Measurements from ENCODE around the gene NUDT16L1.

Gene NUDT16L1

DNA sequence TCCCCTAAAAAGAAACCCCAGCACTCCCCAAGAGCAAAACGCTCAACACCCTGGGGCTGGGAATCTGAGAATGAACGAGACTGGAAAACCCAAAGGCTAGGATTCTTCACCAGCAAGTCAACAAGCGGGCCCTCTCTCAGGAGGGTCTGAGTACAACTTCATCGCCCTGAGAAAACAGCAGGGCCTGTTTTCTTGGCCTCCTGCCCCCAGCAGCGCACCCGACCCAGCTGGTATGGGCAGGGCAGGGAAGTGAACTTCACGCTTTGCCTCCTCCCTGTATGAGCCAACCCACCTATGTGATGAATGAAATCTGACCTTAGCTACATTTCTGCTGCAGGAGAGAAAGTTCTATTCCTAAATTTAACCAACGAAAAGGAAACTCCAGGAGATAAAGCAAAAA lies 11.1 kb downstream of the NUDT16L1 start:
- no peak overlapping the region for H3K27ac ChIP-seq (ENCODE audit: low read depth, low read length)
- no peaks in the 10 kb centered on the region for H3K27me3 ChIP-seq (ENCODE audit: insufficient read depth, low read length)
- no peaks in the 10 kb centered on the region for H3K79me2 ChIP-seq (ENCODE audit: control insufficient read depth, insufficient read depth, low read length, unreplicated experiment)
- H3K36me3 ChIP-seq (ENCODE audit: insufficient read depth, low read length), result 0 out of 2 replicates have a peak, but pooled peaks cover 4% of the 10 kb centered on the region
- no peaks in the 10 kb centered on the region for H3K4me1 ChIP-seq (ENCODE audit: control insufficient read depth, insufficient read depth, low read length, unreplicated experiment)
- no peak overlapping the region for H3K4me3 ChIP-seq (ENCODE audit: low read depth, low read length)
- no peak overlapping the region for H2AFZ ChIP-seq (ENCODE audit: low read length, unreplicated experiment)

DNA sequence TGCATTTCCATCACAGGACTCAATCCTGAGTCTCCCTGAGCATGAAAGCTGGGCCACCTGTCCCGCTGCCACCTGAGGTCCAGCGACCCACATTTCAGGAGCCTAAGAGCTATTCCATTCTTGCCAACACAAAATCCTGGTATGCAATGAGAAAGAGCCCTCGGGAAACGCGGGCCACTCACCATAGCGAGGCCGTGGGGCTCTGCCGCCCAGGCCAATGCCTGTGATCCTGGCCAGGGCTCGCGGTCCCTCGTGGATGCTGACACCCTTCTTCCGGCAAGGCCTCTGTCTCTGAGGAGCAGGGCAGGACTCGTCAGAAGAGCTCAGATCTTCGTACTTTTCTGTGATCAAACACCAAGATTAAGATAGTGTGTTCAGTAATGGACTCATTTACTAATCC lies 11.6 kb downstream of the NUDT16L1 start:
- Histone ChIP-seq H3K79me2 (ENCODE audit: control insufficient read depth, insufficient read depth, low read length, unreplicated experiment) (no peaks in the 10 kb centered on the region), H3K4me1 (ENCODE audit: control insufficient read depth, insufficient read depth, low read length, unreplicated experiment) (no peaks in the 10 kb centered on the region), H3K36me3 (ENCODE audit: insufficient read depth, low read length) (0 out of 2 replicates have a peak, but pooled peaks cover 4% of the 10 kb centered on the region), H3K27me3 (ENCODE audit: insufficient read depth, low read length) (no peaks in the 10 kb centered on the region), H3K27ac (ENCODE audit: low read depth, low read length) (no peak overlapping the region), H2AFZ (ENCODE audit: low read length, unreplicated experiment) (no peak overlapping the region), H3K4me3 (ENCODE audit: low read depth, low read length) (no peak overlapping the region)

DNA sequence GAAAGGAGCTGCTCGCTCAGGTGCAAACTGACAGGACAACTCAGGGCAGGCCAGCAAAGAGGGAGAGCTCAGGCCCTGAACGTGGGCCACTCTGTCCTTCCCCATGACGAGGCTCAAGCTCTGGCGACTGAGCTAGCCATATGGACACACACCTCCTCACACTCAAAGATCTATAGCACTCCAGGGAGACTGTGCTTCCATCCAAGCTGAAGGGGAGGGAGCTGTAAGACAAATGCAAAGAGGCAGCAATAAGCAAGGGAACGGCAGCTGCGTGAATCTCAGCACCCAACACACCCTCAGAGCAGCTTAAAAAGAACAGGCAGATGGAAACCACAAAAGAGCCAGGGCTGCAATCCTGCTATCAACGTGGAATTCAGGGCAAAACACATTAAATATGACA lies 13.5 kb downstream of the NUDT16L1 start:
- Histone ChIP-seq H3K27me3 (ENCODE audit: insufficient read depth, low read length) (no peaks in the 10 kb centered on the region), H3K27ac (ENCODE audit: low read depth, low read length) (no peak overlapping the region), H2AFZ (ENCODE audit: low read length, unreplicated experiment) (no peak overlapping the region), H3K4me1 (ENCODE audit: control insufficient read depth, insufficient read depth, low read length, unreplicated experiment) (no peaks in the 10 kb centered on the region), H3K4me3 (ENCODE audit: low read depth, low read length) (no peak overlapping the region), H3K79me2 (ENCODE audit: control insufficient read depth, insufficient read depth, low read length, unreplicated experiment) (no peaks in the 10 kb centered on the region), H3K36me3 (ENCODE audit: insufficient read depth, low read length) (no peaks in the 10 kb centered on the region)

DNA sequence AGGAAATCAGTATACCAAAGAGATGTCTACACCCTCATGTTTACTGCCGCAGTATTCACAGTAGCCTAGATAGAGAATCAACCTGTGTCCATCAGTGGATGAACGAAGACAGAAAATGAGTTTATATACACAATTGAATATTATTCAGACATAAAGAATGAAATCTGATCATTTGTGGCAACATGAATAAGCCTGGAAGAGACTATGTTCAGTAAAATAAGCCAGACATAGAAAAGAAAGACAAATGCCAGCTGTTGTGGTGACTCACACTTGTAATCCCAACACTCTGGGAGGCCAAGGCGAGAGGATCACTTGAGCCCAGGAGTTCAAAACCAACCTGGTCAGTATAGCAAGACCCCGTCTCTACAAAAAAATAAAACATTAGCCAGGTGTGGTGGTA lies 16.1 kb downstream of the NUDT16L1 start:
- H3K4me1 ChIP-seq (ENCODE audit: control insufficient read depth, insufficient read depth, low read length, unreplicated experiment), result no peaks in the 10 kb centered on the region
- H3K36me3 ChIP-seq (ENCODE audit: insufficient read depth, low read length), result no peaks in the 10 kb centered on the region
- H3K27me3 ChIP-seq (ENCODE audit: insufficient read depth, low read length), result no peaks in the 10 kb centered on the region

DNA sequence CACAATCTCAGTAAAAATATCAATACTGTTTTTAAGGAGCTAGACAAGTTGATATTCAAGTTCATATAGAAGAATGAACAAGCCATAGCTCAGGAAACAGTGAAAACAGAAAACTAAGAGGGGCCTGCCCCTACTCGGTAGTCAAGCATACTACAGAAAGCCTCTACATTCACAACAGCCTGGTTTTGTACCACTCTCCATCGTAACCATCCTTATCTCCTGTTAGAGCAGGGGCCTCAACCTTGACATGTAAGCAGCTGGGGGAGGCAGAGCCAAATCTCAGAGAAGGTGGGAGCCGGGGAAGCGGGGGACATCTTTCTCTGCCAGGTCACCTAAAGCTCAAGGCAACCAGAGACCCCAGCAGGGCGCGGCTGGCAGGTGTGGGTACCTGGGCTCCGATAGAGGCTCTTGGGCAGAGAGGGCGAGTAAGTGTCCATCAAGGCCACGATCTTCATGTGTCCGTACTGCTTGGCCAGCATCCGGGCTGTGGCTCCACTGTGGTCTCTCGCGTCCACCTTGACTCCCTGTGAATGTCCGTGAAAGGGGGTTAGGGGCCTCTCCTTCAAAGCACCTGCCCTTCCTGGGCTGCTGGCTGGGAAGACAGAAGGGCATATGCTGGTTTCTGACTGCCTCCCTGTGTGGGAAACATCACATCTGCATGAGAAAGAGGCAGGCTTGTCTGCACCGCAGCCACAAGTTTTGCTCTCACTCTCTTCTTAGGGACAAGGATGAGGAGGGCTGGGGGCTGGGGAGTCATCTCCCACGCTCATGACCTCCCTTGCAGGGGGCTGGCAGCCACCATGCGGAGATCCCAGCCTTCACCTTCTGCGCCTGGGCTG lies 20.5 kb downstream of the NUDT16L1 start:
- Histone ChIP-seq H3K4me3 (ENCODE audit: low read depth, low read length) (no peak overlapping the region), H3K27me3 (ENCODE audit: insufficient read depth, low read length) (no peaks in the 10 kb centered on the region), H2AFZ (ENCODE audit: low read length, unreplicated experiment) (no peak overlapping the region), H3K4me1 (ENCODE audit: control insufficient read depth, insufficient read depth, low read length, unreplicated experiment) (no peaks in the 10 kb centered on the region), H3K79me2 (ENCODE audit: control insufficient read depth, insufficient read depth, low read length, unreplicated experiment) (no peaks in the 10 kb centered on the region), H3K36me3 (ENCODE audit: insufficient read depth, low read length) (no peaks in the 10 kb centered on the region), H3K27ac (ENCODE audit: low read depth, low read length) (no peak overlapping the region)

More for the DNA sequence above, 16.1 kb downstream of the NUDT16L1 start:
- Histone ChIP-seq H2AFZ (ENCODE audit: low read length, unreplicated experiment) (no peak overlapping the region), H3K4me3 (ENCODE audit: low read depth, low read length) (no peak overlapping the region), H3K27ac (ENCODE audit: low read depth, low read length) (no peak overlapping the region), H3K79me2 (ENCODE audit: control insufficient read depth, insufficient read depth, low read length, unreplicated experiment) (no peaks in the 10 kb centered on the region)

DNA sequence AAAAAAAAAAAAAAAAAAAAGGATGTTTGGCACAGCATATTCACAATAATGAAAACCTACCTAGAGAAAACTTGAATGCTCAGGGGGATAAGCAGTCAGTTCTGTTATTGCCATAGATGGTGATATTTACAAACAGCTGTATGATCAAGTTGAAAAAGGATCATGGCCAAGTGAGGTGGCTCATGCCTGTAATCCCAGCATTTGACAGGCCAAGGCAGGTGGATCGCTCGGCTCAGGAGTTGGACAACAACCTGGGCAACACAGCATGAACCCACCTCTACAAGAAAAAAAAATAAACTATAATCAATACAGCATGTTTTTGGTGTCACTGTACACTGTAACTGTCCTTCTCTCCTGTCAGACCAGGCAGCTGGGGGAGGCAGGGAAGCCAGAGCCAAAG lies 21.6 kb downstream of the NUDT16L1 start:
- H3K27ac ChIP-seq (ENCODE audit: low read depth, low read length), result no peak overlapping the region
- H3K27me3 ChIP-seq (ENCODE audit: insufficient read depth, low read length), result no peaks in the 10 kb centered on the region
- H3K4me3 ChIP-seq (ENCODE audit: low read depth, low read length), result no peak overlapping the region
- H3K36me3 ChIP-seq (ENCODE audit: insufficient read depth, low read length), result no peaks in the 10 kb centered on the region
- H3K4me1 ChIP-seq (ENCODE audit: control insufficient read depth, insufficient read depth, low read length, unreplicated experiment), result no peaks in the 10 kb centered on the region
- no peak overlapping the region for H2AFZ ChIP-seq (ENCODE audit: low read length, unreplicated experiment)
- no peaks in the 10 kb centered on the region for H3K79me2 ChIP-seq (ENCODE audit: control insufficient read depth, insufficient read depth, low read length, unreplicated experiment)

DNA sequence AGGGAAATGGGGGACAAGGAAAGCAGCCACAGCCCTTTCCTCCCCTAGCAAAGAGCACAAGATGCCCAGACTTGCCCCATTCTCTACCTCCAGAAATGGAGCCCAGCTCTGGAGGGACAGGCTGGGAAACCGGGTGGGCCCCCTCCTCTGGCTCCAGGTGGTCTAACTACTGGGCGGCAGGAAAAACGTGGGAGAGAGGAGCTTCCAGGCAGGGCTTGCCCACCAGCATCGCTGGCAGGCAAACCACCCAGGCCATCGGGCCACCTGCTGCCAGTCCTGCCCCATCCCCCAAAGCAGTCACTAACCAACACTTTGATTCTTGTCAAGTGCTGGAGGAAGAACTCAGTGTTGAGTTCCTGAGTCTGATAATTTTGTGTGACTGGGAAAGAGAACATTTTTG lies 25.1 kb downstream of the NUDT16L1 start:
- no peaks in the 10 kb centered on the region for H3K79me2 ChIP-seq (ENCODE audit: control insufficient read depth, insufficient read depth, low read length, unreplicated experiment)
- H3K27ac ChIP-seq (ENCODE audit: low read depth, low read length), result no peak overlapping the region

DNA sequence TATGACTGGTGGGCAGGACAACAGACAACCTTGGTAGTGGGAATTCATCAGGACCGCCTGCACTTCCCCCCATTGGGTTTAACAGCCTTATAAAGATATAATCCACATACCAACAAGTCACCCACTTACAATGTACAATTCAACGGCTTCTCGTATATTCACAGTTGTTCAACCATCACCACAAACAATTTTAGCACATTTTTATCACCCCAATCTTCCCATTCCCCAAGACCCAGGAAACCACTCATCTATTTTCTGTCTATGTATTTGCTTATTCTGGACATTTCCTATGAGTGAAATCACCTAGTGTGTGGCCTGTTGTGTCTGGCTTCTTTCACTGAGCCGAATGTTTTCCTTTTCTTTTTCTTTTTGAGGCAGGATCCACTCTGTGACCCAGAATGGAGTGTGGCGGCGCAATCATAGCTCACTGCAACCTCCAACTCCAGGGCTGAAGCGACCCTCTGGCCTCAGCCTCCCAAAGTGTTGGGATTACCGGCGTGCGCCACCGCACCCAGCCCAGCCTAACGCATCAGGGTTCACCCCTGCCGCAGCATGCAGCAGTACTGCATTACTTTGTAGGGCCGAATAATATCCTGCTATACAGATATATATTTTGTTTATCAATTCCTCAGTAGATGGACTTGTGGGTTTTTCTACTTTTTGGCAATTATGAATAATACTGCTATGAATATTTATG lies 29.9 kb downstream of the NUDT16L1 start:
- H2AFZ ChIP-seq (ENCODE audit: low read length, unreplicated experiment), result no peak overlapping the region
- no peaks in the 10 kb centered on the region for H3K79me2 ChIP-seq (ENCODE audit: control insufficient read depth, insufficient read depth, low read length, unreplicated experiment)
- H3K27me3 ChIP-seq (ENCODE audit: insufficient read depth, low read length), result no peaks in the 10 kb centered on the region
- no peak overlapping the region for H3K27ac ChIP-seq (ENCODE audit: low read depth, low read length)
- H3K4me1 ChIP-seq (ENCODE audit: control insufficient read depth, insufficient read depth, low read length, unreplicated experiment), result no peaks in the 10 kb centered on the region
- H3K36me3 ChIP-seq (ENCODE audit: insufficient read depth, low read length), result peaks cover 2% of the 10 kb centered on the region; the same call in 1 of the 2 replicates
- H3K4me3 ChIP-seq (ENCODE audit: low read depth, low read length), result no peak overlapping the region

More for the DNA sequence above, 25.1 kb downstream of the NUDT16L1 start:
- Histone ChIP-seq H3K36me3 (ENCODE audit: insufficient read depth, low read length) (no peaks in the 10 kb centered on the region), H3K27me3 (ENCODE audit: insufficient read depth, low read length) (no peaks in the 10 kb centered on the region), H3K4me3 (ENCODE audit: low read depth, low read length) (no peak overlapping the region), H2AFZ (ENCODE audit: low read length, unreplicated experiment) (no peak overlapping the region), H3K4me1 (ENCODE audit: control insufficient read depth, insufficient read depth, low read length, unreplicated experiment) (no peaks in the 10 kb centered on the region)

DNA sequence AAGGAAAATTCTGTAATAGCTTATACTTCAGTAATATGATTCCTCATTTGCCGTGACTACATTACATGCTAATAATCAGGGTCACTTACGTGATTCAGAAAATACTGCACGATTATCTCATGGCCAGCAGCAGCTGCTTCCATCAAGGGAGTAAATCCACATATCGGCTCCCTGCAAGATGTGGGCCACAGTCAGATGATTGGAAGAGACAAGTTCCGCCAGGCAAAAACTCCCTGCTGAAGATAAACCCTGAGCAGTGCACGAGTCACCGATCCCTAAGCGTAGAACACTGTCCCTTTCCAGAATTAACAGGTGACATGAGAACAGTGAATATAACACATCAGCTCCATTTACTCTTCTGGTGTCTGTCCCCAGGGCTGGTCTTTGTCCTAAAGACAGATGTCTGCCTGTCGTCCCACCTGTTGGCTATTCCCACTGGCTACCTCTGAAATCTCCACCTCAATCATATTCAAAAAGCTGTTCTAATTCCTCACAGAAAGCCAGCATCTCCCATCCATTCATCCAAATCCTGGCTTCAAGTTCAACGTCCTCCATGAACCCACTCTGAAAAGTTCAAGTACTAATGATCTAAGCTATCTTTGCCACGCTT lies 31.4 kb downstream of the NUDT16L1 start:
- no peaks in the 10 kb centered on the region for H3K4me1 ChIP-seq (ENCODE audit: control insufficient read depth, insufficient read depth, low read length, unreplicated experiment)
- no peak overlapping the region for H2AFZ ChIP-seq (ENCODE audit: low read length, unreplicated experiment)
- no peak overlapping the region for H3K27ac ChIP-seq (ENCODE audit: low read depth, low read length)
- no peaks in the 10 kb centered on the region for H3K79me2 ChIP-seq (ENCODE audit: control insufficient read depth, insufficient read depth, low read length, unreplicated experiment)
- H3K27me3 ChIP-seq (ENCODE audit: insufficient read depth, low read length), result no peaks in the 10 kb centered on the region
- no peak overlapping the region for H3K4me3 ChIP-seq (ENCODE audit: low read depth, low read length)
- H3K36me3 ChIP-seq (ENCODE audit: insufficient read depth, low read length), result peaks cover 3% of the 10 kb centered on the region; the same call in 1 of the 2 replicates

DNA sequence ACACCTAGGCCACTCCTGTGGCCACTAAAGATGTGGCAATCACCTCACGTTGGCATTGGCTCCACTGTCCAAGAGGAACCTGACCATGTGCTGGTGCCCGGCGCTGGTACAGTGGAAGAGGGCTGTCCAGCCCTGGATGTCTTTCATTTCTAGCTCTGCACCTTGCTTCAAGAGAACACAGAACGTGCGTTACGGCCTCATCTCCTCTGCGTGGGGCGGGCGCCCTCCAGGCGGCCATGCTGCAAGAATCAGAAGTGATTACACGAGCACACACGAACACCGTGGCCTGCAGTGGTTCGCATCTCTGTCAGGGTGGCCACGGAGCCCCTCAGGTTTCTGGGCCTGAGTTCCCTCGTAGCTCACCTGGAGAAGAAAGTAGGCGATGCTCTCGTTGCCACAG lies 33.3 kb downstream of the NUDT16L1 start:
- Histone ChIP-seq H3K4me3 (ENCODE audit: low read depth, low read length) (no peak overlapping the region), H2AFZ (ENCODE audit: low read length, unreplicated experiment) (no peak overlapping the region), H3K36me3 (ENCODE audit: insufficient read depth, low read length) (peaks cover 6% of the 10 kb centered on the region; the same call in 1 of the 2 replicates), H3K27ac (ENCODE audit: low read depth, low read length) (no peak overlapping the region), H3K79me2 (ENCODE audit: control insufficient read depth, insufficient read depth, low read length, unreplicated experiment) (no peaks in the 10 kb centered on the region), H3K27me3 (ENCODE audit: insufficient read depth, low read length) (no peaks in the 10 kb centered on the region), H3K4me1 (ENCODE audit: control insufficient read depth, insufficient read depth, low read length, unreplicated experiment) (no peaks in the 10 kb centered on the region)
